Sigmoid colon (tissue), 4 donors: ENCODE measurements around the gene DNAJC21.

Experiments
- EP300 ChIP-seq, 4 donors: sonication (generic); formaldehyde crosslinking; IDR thresholded peaks; one replicate each; pipeline ENCODE4 v1.6.1; 2017; ENCODE audit warnings: antibody characterized with exemption in 4 of 4
- POLR2AphosphoS5 ChIP-seq, 4 donors: sonication (generic); formaldehyde crosslinking; IDR thresholded peaks; one replicate each; pipeline ENCODE4 v1.6.1; 2017; ENCODE audit warnings: antibody characterized with exemption in 4 of 4
- TF ChIP-seq, protein P1 (sequence below), 4 experiments: fragments of 450-650 bp in 3 of 4; fragments of 200-600 bp in 1 of 4; IDR thresholded peaks; one replicate each; pipeline ENCODE4 v1.5.1; 2016 to 2019; ENCODE audit warnings: antibody characterized with exemption in 4 of 4, mild to moderate bottlenecking in 3 of 4, moderate library complexity in 2 of 4

DNA sequence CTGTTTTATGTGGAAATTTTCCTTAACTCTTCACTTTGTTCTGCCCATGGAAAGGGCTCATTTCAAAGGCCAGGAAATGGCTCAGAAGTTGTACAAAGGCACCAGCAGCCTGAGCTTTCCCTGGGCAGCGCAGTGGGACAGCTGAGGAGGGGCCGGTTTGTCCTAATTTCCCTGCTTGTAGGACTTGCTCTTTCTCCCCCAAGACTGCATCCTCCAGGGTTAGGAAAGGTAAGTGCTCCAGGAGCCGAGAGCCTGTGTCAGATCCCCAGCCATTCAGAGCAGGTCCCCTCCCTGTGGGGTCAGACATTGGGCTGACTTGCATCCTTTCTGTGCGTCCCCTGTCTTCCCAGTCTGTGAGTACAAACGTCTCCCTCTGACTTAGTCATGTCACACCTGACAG is 74.8 kb downstream of the DNAJC21 start:
- TF ChIP-seq, protein P1, sequence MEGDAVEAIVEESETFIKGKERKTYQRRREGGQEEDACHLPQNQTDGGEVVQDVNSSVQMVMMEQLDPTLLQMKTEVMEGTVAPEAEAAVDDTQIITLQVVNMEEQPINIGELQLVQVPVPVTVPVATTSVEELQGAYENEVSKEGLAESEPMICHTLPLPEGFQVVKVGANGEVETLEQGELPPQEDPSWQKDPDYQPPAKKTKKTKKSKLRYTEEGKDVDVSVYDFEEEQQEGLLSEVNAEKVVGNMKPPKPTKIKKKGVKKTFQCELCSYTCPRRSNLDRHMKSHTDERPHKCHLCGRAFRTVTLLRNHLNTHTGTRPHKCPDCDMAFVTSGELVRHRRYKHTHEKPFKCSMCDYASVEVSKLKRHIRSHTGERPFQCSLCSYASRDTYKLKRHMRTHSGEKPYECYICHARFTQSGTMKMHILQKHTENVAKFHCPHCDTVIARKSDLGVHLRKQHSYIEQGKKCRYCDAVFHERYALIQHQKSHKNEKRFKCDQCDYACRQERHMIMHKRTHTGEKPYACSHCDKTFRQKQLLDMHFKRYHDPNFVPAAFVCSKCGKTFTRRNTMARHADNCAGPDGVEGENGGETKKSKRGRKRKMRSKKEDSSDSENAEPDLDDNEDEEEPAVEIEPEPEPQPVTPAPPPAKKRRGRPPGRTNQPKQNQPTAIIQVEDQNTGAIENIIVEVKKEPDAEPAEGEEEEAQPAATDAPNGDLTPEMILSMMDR (IDR thresholded peaks at IDR 0.05), result no peak
- TF ChIP-seq POLR2AphosphoS5 (IDR thresholded peaks at IDR 0.05) (no peak), EP300 (IDR thresholded peaks at IDR 0.05) (no peak)
